ENCODE data around the gene KCNQ5. TPM values are rescaled to one million over a fixed set of nuclear protein-coding genes. Genes with fewer than 3 reads are reported as not detected.

KCNQ5 gene
- polyA plus RNA-seq, 1 donor (not counting 4 experiments of a cell fraction or from before 2014, with no cell fraction given), result 3.4 TPM

- Histone ChIP-seq H3K4me1 (ENCODE audit: control insufficient read depth, extremely low read depth, insufficient read depth, low read length) (no peaks in the 10 kb centered on the region), H3K9me1 (ENCODE audit: control insufficient read depth, extremely low read depth, insufficient read depth, low read length) (no peaks in the 10 kb centered on the region), H3K9ac (ENCODE audit: control insufficient read depth, extremely low read depth, insufficient read depth, low read length) (no peak overlapping the region), H4K20me1 (ENCODE audit: control insufficient read depth, extremely low read depth, insufficient read depth, low read length) (no peaks in the 10 kb centered on the region), H3K79me2 (ENCODE audit: control insufficient read depth, insufficient read depth, low read length) (no peaks in the 10 kb centered on the region), H3K27ac (ENCODE audit: control insufficient read depth, insufficient read depth, low read length) (no peak overlapping the region), H3K36me3 (ENCODE audit: control insufficient read depth in 2 of 2, extremely low read depth in 1 of 2, insufficient read depth in 2 of 2, low read length in 2 of 2) (no peaks in the 10 kb centered on the region), H3K4me3 (ENCODE audit: control insufficient read depth in 2 of 3, extremely low read depth in 1 of 3, insufficient read depth in 2 of 3, low read depth in 1 of 3, low read length in 3 of 3) (no peak overlapping the region), H3K27me3 (ENCODE audit: control insufficient read depth, extremely low read depth, insufficient read depth, low read length) (no peaks in the 10 kb centered on the region), H3K4me2 (ENCODE audit: control insufficient read depth, extremely low read depth, insufficient read depth, low read depth, low read length) (no peak overlapping the region), H3K9me3 (ENCODE audit: control insufficient read depth, low read depth, low read length) (no peaks in the 10 kb centered on the region), H2AFZ (ENCODE audit: control insufficient read depth, low read length) (no peak overlapping the region)
- FAIRE-seq (peak; percentile 39), DNase-seq (ENCODE audit: low read depth, low spot score) (no peak)
- dilution Hi-C loops (cut with MboI; ENCODE audit: extremely low pct_ligation_motif_present, low sequenced_read_pairs), result no loop called here
- TF ChIP-seq CTCF (optimal IDR thresholded peaks at IDR 0.05 in 1 of 3, IDR thresholded peaks at IDR 0.05 in 1 of 3, conservative IDR thresholded peaks at IDR 0.05 in 1 of 3; ENCODE audit: extremely low read depth in 1 of 3, insufficient read depth in 2 of 3, low read length in 3 of 3) (no peak), EZH2 (IDR thresholded peaks at IDR 0.05; ENCODE audit: low read length) (no peak)
These were observed 318.4 kb downstream of the KCNQ5 start for GRCh38 chr6:72940265-72940664.

GRCh38 chr6:72941263-72941662 is 319.4 kb downstream of the KCNQ5 start:
- no peaks in the 10 kb centered on the region for H4K20me1 ChIP-seq (ENCODE audit: control insufficient read depth, extremely low read depth, insufficient read depth, low read length)
- no peak for TF ChIP-seq CTCF (optimal IDR thresholded peaks at IDR 0.05 in 1 of 3, IDR thresholded peaks at IDR 0.05 in 1 of 3, conservative IDR thresholded peaks at IDR 0.05 in 1 of 3; ENCODE audit: extremely low read depth in 1 of 3, insufficient read depth in 2 of 3, low read length in 3 of 3)
- H3K9me1 ChIP-seq (ENCODE audit: control insufficient read depth, extremely low read depth, insufficient read depth, low read length), result no peaks in the 10 kb centered on the region
- H3K9me3 ChIP-seq (ENCODE audit: control insufficient read depth, low read depth, low read length), result no peaks in the 10 kb centered on the region
- no peak overlapping the region for H3K4me2 ChIP-seq (ENCODE audit: control insufficient read depth, extremely low read depth, insufficient read depth, low read depth, low read length)
- H2AFZ ChIP-seq (ENCODE audit: control insufficient read depth, low read length), result no peak overlapping the region
- H3K9ac ChIP-seq (ENCODE audit: control insufficient read depth, extremely low read depth, insufficient read depth, low read length), result no peak overlapping the region
- no peaks in the 10 kb centered on the region for H3K27me3 ChIP-seq (ENCODE audit: control insufficient read depth, extremely low read depth, insufficient read depth, low read length)
- H3K4me1 ChIP-seq (ENCODE audit: control insufficient read depth, extremely low read depth, insufficient read depth, low read length), result no peaks in the 10 kb centered on the region
- H3K79me2 ChIP-seq (ENCODE audit: control insufficient read depth, insufficient read depth, low read length), result no peaks in the 10 kb centered on the region
- H3K4me3 ChIP-seq (ENCODE audit: control insufficient read depth in 2 of 3, extremely low read depth in 1 of 3, insufficient read depth in 2 of 3, low read depth in 1 of 3, low read length in 3 of 3), result no peak overlapping the region
- DNase-seq (ENCODE audit: low read depth, low spot score) (no peak), FAIRE-seq (no peak)
- no peaks in the 10 kb centered on the region for H3K36me3 ChIP-seq (ENCODE audit: control insufficient read depth in 2 of 2, extremely low read depth in 1 of 2, insufficient read depth in 2 of 2, low read length in 2 of 2)
- no peak overlapping the region for H3K27ac ChIP-seq (ENCODE audit: control insufficient read depth, insufficient read depth, low read length)
- dilution Hi-C loops (cut with MboI; ENCODE audit: extremely low pct_ligation_motif_present, low sequenced_read_pairs), result no loop called here

All from keratinocyte (primary cell).